ENCODE data around the gene RBM38. TPM values are rescaled to one million over a fixed set of nuclear protein-coding genes. Genes with fewer than 3 reads are reported as not detected.

The RBM38 gene
- total and polyA plus RNA-seq, 2 of the 4 experiments (the other 2 are of a cell fraction), result 5.2 to 11.9 TPM

GRCh38 chr20:57401565-57401918 is 10.3 kb downstream of the RBM38 start:
- BruUV-seq (replicated peaks), result no TSS peak
- no peak overlapping the region for H2BK20ac ChIP-seq (ENCODE audit: low read depth, low read length)
- H2AK9ac ChIP-seq (replicated peaks; ENCODE audit: low read depth, low read length, poor library complexity), result no peak overlapping the region
- no peaks in the 10 kb centered on the region; the same call in 1 of the 2 replicates for H4K20me1 ChIP-seq (ENCODE audit: insufficient read depth, low read length)
- no peak overlapping the region for H2BK120ac ChIP-seq (ENCODE audit: low read depth, low read length)
- ChIA-PET CTCF (no interaction called here), POLR2A (ENCODE audit: unreplicated experiment) (no interaction called here)
- H2AK5ac ChIP-seq (ENCODE audit: low read depth, low read length), result no peak overlapping the region
- no peak overlapping the region for H2BK15ac ChIP-seq (ENCODE audit: low read depth, low read length)
- H3K4me3 ChIP-seq (ENCODE audit: insufficient read depth, low read depth, low read length), result no peak overlapping the region
- intact Hi-C loops (cut with micrococcal nuclease) (no loop called here), dilution Hi-C loops (cut with HindIII; ENCODE audit: low sequenced_read_pairs, unreplicated experiment) (no loop called here), in situ Hi-C loops (cut with MboI; ENCODE audit: low sequenced_read_pairs) (no loop called here)
- no peak overlapping the region for H3K4me2 ChIP-seq (ENCODE audit: low read depth, low read length)
- H3K18ac ChIP-seq (ENCODE audit: low read depth, low read length), result no peak overlapping the region
- H3K56ac ChIP-seq (ENCODE audit: extremely low read depth, insufficient read depth, low read length), result no peak overlapping the region
- no peak for ATAC-seq (ENCODE audit: low read depth)
- H4K5ac ChIP-seq (ENCODE audit: low read depth, low read length), result no peak overlapping the region
- 96% methylated on average over 4 of the region's 7 CpGs; no CpG with 5 or more reads in 1 of the 2 experiments for WGBS, 2 experiments (ENCODE audit: extremely low coverage in 2 of 2, insufficient read length in 1 of 2)
- H3K9ac ChIP-seq (ENCODE audit: low read depth, low read length), result no peak overlapping the region
- peaks cover 0 to 3% of the 10 kb centered on the region in 2 experiments; a peak in 1 of 4 replicates for H3K79me1 ChIP-seq (ENCODE audit: low read depth in 1 of 2, low read length in 2 of 2)
- H3K14ac ChIP-seq (replicated peaks; ENCODE audit: low read depth, low read length), result no peak overlapping the region
- H3K4ac ChIP-seq (ENCODE audit: low read depth, low read length), result no peak overlapping the region
- H3K27ac ChIP-seq (ENCODE audit: insufficient read depth, low read length), result no peak overlapping the region
- no peak overlapping the region for H4K8ac ChIP-seq (ENCODE audit: low read depth in 2 of 2, low read length in 2 of 2)
- no peak overlapping the region for H2AFZ ChIP-seq (replicated peaks; ENCODE audit: low read length, poor library complexity)
- peaks cover 28% of the 10 kb centered on the region for H3K36me3 ChIP-seq (ENCODE audit: control insufficient read depth, insufficient read depth, low read length)
- no peaks in the 10 kb centered on the region for H3K9me3 ChIP-seq (ENCODE audit: control insufficient read depth, insufficient read depth, low read length)
- H3K4me1 ChIP-seq (ENCODE audit: control insufficient read depth, insufficient read depth, low read length), result peaks cover 3% of the 10 kb centered on the region; the same call in 1 of the 2 replicates
- H3K23ac ChIP-seq (ENCODE audit: low read depth, low read length), result no peak overlapping the region
- H4K91ac ChIP-seq (ENCODE audit: insufficient read depth, low read depth, low read length), result no peak overlapping the region
- TF ChIP-seq SMC3 (IDR thresholded peaks at IDR 0.05; ENCODE audit: low read depth, low read length) (no peak), NFE2L2 (IDR thresholded peaks at IDR 0.05; ENCODE audit: low read depth, low read length) (no peak), RAD21 (IDR thresholded peaks at IDR 0.05; ENCODE audit: low read length) (no peak), ELK1 (IDR thresholded peaks at IDR 0.05; ENCODE audit: borderline replicate concordance, low read depth, low read length) (no peak), MXI1 (IDR thresholded peaks at IDR 0.05; ENCODE audit: borderline replicate concordance, low read depth, low read length) (no peak), RCOR1 (IDR thresholded peaks at IDR 0.05; ENCODE audit: insufficient replicate concordance, low read length) (no peak), BHLHE40 (IDR thresholded peaks at IDR 0.05; ENCODE audit: low read depth, low read length) (no peak), FOS (IDR thresholded peaks at IDR 0.05; ENCODE audit: low read depth, low read length) (no peak), CEBPB (IDR thresholded peaks at IDR 0.05; ENCODE audit: low read depth, low read length) (no peak)
- TF ChIP-seq, protein P1, sequence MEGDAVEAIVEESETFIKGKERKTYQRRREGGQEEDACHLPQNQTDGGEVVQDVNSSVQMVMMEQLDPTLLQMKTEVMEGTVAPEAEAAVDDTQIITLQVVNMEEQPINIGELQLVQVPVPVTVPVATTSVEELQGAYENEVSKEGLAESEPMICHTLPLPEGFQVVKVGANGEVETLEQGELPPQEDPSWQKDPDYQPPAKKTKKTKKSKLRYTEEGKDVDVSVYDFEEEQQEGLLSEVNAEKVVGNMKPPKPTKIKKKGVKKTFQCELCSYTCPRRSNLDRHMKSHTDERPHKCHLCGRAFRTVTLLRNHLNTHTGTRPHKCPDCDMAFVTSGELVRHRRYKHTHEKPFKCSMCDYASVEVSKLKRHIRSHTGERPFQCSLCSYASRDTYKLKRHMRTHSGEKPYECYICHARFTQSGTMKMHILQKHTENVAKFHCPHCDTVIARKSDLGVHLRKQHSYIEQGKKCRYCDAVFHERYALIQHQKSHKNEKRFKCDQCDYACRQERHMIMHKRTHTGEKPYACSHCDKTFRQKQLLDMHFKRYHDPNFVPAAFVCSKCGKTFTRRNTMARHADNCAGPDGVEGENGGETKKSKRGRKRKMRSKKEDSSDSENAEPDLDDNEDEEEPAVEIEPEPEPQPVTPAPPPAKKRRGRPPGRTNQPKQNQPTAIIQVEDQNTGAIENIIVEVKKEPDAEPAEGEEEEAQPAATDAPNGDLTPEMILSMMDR (conservative IDR thresholded peaks at IDR 0.05; ENCODE audit: low read depth, low read length), result no peak
- TF ChIP-seq, protein P2, sequence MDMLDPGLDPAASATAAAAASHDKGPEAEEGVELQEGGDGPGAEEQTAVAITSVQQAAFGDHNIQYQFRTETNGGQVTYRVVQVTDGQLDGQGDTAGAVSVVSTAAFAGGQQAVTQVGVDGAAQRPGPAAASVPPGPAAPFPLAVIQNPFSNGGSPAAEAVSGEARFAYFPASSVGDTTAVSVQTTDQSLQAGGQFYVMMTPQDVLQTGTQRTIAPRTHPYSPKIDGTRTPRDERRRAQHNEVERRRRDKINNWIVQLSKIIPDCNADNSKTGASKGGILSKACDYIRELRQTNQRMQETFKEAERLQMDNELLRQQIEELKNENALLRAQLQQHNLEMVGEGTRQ (IDR thresholded peaks at IDR 0.05; ENCODE audit: low read depth, low read length), result no peak
- H2BK5ac ChIP-seq (ENCODE audit: low read depth, low read length, poor library complexity, severe bottlenecking), result no peak overlapping the region
- no peak for DNase-seq
- H3K27me3 ChIP-seq (ENCODE audit: control insufficient read depth, insufficient read depth, low read length), result no peaks in the 10 kb centered on the region
- H3K9me1 ChIP-seq (ENCODE audit: insufficient read depth, low read length), result no peaks in the 10 kb centered on the region

All from IMR-90 (cell line).